Measurements from ENCODE around the gene NR4A1.

NR4A1 gene

GRCh38 chr12:52006726-52007157 is 44.5 kb upstream of the NR4A1 start, which contains the start of gene TAMALIN:
TSS of gene TAMALIN (plus strand) at chr12:52006946. CDS start at chr12:52007020, 74 bp downstream.
- TF ChIP-seq, protein P1, sequence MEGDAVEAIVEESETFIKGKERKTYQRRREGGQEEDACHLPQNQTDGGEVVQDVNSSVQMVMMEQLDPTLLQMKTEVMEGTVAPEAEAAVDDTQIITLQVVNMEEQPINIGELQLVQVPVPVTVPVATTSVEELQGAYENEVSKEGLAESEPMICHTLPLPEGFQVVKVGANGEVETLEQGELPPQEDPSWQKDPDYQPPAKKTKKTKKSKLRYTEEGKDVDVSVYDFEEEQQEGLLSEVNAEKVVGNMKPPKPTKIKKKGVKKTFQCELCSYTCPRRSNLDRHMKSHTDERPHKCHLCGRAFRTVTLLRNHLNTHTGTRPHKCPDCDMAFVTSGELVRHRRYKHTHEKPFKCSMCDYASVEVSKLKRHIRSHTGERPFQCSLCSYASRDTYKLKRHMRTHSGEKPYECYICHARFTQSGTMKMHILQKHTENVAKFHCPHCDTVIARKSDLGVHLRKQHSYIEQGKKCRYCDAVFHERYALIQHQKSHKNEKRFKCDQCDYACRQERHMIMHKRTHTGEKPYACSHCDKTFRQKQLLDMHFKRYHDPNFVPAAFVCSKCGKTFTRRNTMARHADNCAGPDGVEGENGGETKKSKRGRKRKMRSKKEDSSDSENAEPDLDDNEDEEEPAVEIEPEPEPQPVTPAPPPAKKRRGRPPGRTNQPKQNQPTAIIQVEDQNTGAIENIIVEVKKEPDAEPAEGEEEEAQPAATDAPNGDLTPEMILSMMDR (IDR thresholded peaks at IDR 0.05; ENCODE audit: control insufficient read depth, extremely low read depth, insufficient read depth), result no peak
- DNase-seq (ENCODE audit: low read depth), result no peak
- no peak within 1 kb of the TSS for H3K4me3 ChIP-seq (ENCODE audit: low read depth, low read length)

DNA sequence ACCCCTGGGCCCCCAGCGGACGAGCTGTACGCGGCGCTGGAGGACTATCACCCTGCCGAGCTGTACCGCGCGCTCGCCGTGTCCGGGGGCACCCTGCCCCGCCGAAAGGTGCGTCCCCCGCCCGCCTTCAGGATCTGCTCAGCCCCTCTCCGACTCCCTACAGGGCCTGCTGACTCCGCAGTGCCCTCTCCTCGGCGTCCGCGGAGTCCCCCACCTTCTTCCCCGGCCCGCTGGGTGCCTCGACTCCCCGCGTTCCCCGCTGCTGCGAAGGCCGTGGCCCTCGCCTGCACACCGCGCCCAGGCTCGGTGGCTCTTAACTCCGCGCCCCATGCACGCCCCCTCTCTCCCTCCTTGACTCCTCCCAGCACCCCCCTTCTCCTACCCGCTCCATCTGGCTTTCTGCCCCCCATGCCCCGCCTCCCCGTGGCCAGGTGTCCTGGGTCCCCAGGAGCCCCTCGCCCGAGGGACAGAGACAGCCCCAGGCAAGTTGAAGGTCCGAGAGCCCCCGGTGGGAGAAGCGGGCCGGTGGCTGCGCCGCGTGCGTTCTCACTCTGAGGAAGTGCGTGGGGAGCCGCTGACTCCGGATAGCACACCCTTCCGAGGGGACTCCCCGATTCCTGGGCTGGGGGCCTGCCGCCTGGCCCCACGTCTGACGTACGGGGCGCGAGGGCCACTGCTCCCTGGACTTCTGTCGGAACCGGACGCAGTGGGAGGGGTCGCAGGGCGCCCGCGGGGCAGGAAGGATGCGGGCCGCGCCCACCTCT is 43.9 kb upstream of the NR4A1 start:
- H3K4me3 ChIP-seq (ENCODE audit: low read depth, low read length), result no peak overlapping the region
- no peak for DNase-seq (ENCODE audit: low read depth)
- TF ChIP-seq, protein P1 (IDR thresholded peaks at IDR 0.05; ENCODE audit: control insufficient read depth, extremely low read depth, insufficient read depth), result no peak

DNA sequence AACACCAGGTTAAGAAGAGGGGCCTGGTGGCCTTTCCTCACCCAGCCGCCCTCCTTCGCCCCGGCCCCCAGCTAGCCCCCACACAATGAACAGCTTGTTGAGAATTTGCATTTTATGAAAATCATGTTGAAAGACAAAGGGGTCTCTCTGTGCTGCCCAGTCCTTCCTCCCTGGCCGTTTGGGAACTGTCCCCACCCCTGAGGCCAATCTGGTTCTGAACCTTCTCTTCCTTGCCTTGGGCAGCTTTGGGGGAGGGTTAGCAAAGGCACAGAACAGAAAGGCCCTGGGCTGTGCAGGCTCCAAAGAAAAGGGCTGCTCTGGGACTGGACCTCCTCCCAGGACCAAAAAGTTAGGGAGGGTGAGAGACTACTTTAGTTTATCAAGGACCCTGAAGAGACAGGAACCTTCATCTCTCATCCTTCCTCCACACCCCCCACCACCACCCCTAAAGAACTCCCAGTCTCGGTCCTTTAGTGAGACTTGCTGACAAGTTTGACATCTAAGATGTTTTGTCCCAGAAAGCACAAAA is 43.2 kb upstream of the NR4A1 start:
- TF ChIP-seq, protein P1 (IDR thresholded peaks at IDR 0.05; ENCODE audit: control insufficient read depth, extremely low read depth, insufficient read depth), result no peak
- no peak overlapping the region for H3K4me3 ChIP-seq (ENCODE audit: low read depth, low read length)
- no peak for DNase-seq (ENCODE audit: low read depth)

GRCh38 chr12:52009081-52009751 is 42.0 kb upstream of the NR4A1 start:
- TF ChIP-seq, protein P1 (IDR thresholded peaks at IDR 0.05; ENCODE audit: control insufficient read depth, extremely low read depth, insufficient read depth), result no peak
- no peak overlapping the region for H3K4me3 ChIP-seq (ENCODE audit: low read depth, low read length)

GRCh38 chr12:52010152-52010622 is 41.1 kb upstream of the NR4A1 start:
- TF ChIP-seq, protein P1 (IDR thresholded peaks at IDR 0.05; ENCODE audit: control insufficient read depth, extremely low read depth, insufficient read depth), result no peak

More at GRCh38 chr12:52009081-52009751, 42.0 kb upstream of the NR4A1 start:
- no peak for DNase-seq (ENCODE audit: low read depth)

GRCh38 chr12:52010692-52011601 is 40.3 kb upstream of the NR4A1 start:
- TF ChIP-seq, protein P1 (IDR thresholded peaks at IDR 0.05; ENCODE audit: control insufficient read depth, extremely low read depth, insufficient read depth), result no peak
- no peak overlapping the region for H3K4me3 ChIP-seq (ENCODE audit: low read depth, low read length)
- no peak for DNase-seq (ENCODE audit: low read depth)

More at GRCh38 chr12:52010152-52010622, 41.1 kb upstream of the NR4A1 start:
- 0 out of 2 replicates have a peak overlapping the region, but pooled peaks have one; percentile 14 for H3K4me3 ChIP-seq (ENCODE audit: low read depth, low read length)
- no peak for DNase-seq (ENCODE audit: low read depth)

Data from LNCaP clone FGC (cell line).